Skeletal muscle cell (primary cell): ENCODE results near the gene CCIN.

ENCODE experiments used
- DNase-seq: peaks from one replicate; pipeline ENCODE4 v3.0.0-alpha.2; 2010; ENCODE audit warnings: low read depth
- H3K4me3 ChIP-seq: 2 replicates; pipeline ENCODE4 v1.5.1; 2011; ENCODE audit warnings: low read depth, mild to moderate bottlenecking, control low read depth, low read length, moderate library complexity

CCIN gene

DNA sequence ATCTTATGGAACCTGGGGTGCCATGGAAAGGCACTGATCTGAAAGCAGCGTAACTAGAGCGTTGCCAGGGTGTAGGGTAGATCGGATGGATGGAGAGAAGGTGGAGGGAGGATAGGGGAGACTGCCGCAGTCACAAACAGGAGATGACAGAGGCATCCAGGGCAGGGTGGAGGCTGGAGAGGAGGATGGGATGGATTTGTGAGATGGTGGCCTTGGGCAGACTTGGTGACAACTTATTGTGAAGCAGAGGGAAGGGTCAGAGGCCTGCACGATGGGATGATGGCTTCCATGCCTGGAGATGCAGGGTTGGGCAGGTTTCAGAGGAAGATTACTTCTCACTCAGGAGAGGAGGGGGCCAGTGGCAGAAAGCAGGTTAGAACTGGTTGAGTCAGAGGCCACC, 30.3 kb upstream of the CCIN start:
- DNase-seq = no peak
- no peak overlapping the region for H3K4me3 ChIP-seq

DNA sequence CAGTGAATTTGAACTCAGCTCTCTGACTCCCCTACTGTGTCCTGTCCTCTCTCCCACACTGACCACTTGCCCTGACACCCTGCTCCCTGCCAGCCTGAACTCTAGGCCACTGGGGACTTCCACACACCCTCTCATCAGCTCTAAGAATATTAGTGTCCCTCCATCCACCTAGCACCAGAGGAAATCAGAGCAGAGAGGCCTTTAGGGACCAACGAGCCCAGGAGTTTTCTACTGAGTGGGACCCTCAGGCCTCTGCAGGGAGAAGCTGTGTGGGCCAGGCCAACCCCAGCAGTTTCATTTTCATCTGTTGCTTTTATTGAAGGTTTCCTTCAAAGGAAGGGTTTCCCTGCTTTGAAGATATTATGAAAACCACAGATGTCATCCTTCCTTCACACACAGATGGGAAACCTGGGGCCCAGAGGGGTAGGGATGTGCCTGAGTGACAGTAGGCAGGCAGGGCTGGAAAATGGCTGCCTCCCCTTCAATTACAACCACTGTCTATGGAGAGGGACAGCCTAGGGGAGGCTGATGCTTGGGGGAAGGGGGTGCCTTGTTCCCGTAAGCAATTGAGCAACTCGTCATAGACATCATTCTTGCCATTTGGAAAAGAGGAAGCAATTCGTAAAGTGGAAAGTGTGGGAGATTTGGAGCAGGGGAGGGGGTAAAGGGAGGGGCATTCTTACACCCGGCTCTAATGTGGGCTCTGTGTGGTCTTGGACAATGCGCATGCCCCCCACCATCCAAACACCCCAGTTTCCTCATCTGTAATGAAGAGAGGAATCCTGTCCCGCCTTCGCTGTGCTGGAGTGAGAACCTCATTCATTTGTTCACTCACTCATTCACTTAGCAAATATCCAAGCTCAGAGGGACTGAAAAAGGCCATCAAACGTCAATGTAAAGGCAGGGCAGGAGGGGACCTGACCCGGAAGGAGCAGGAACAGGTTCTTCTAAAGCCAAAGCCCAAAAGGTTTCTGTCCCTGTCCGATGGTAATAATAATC, 28.8 kb upstream of the CCIN start:
- DNase-seq = no peak
- no peak overlapping the region for H3K4me3 ChIP-seq

DNA sequence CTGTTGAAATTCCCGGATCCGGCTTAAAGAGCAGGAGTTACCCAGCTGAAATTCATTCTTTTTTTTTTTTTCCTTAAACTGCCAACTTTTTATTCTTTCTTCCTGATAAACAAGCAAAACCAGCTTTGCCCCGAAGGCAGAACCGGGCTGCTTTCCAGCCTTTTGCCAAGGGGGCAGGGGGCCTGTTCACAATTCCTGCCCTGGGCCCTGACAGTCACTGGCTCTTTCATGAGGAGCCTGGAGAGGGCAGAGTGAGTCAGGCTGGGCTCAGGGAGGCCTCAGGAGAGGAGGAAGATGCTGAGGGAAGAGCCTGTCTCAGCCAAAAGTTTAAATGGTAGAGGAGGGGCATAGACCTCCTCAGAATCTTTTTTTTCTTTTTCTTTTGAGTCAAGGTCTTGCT, 27.9 kb upstream of the CCIN start:
- no peak overlapping the region for H3K4me3 ChIP-seq
- no peak for DNase-seq

DNA sequence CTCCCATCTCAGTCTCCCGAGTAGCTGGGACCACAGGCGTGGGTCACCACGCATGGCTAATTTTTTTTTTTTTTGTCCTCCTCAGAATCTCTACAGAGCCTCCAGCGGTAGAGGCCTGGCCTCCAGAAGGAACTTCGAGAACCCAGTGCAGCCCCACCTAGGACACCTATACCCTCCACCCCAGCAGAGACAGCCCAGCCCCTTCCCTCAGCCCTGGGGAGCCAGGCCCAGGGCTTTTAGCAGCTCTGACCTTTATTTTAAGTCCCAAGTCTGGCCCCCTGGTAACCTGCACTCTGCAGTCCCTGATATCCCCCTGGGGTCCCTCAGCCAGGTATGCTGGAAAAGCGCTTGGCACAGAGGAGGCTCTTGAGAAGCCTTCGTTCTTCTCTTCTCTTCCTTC, 27.4 kb upstream of the CCIN start:
- no peak for DNase-seq
- H3K4me3 ChIP-seq = no peak overlapping the region

DNA sequence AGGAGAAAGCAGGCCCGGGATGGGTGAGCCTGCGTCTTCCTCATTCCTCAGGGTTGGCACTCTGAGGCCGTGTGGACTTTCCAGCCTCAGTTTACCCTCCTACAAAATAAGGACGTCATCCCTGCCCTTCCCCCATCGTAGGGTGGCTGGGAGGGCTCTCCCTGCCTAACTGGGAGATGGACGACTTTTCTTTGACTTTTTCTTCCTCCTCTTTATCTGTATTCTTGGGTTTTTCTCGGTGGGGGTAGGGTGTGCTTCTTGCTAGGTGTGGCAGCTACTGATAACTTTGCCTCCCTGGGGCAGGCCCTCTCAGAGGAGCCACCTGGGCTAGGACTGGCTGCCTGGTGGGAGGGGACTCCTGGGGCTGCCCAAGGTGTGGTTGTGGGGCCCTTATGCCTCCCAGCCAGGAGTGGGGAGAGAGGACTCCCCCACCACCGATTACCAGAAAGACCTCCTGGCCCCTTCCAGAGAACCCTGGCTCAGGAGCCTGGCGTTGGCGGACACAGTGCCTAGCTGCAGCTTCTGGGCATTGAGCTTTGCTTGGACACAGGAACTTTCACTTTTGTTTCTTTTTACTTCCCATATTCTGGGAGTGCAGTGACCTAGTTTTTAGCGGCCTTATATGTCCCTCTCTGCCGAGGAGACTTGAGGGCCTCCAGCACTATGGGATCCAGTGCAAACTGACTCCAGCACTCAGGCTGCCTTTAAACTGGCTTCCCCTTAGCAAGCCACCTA, 26.5 kb upstream of the CCIN start:
- no peak overlapping the region for H3K4me3 ChIP-seq

DNA sequence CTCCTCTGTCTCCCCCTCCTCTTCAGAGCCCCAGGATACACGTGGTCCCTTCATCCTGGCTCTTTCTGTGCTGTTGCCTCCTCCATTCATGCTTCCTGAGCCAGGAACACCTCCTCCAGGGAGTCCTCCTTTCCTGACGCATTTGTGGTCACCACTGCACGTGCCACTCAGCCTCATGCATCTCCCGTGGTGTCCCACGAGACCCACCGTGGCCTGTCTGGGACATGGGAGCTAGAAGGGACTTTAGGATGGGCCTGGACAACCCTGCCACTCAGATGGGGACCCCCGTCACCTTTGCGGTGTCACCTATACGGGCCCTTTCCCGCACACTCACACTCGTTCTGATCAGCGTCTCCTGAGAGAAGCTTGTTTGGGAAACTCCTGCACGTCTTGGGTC, 25.9 kb upstream of the CCIN start:
- DNase-seq = no peak
- H3K4me3 ChIP-seq = no peak overlapping the region

More for the DNA sequence above, 26.5 kb upstream of the CCIN start:
- DNase-seq = no peak

DNA sequence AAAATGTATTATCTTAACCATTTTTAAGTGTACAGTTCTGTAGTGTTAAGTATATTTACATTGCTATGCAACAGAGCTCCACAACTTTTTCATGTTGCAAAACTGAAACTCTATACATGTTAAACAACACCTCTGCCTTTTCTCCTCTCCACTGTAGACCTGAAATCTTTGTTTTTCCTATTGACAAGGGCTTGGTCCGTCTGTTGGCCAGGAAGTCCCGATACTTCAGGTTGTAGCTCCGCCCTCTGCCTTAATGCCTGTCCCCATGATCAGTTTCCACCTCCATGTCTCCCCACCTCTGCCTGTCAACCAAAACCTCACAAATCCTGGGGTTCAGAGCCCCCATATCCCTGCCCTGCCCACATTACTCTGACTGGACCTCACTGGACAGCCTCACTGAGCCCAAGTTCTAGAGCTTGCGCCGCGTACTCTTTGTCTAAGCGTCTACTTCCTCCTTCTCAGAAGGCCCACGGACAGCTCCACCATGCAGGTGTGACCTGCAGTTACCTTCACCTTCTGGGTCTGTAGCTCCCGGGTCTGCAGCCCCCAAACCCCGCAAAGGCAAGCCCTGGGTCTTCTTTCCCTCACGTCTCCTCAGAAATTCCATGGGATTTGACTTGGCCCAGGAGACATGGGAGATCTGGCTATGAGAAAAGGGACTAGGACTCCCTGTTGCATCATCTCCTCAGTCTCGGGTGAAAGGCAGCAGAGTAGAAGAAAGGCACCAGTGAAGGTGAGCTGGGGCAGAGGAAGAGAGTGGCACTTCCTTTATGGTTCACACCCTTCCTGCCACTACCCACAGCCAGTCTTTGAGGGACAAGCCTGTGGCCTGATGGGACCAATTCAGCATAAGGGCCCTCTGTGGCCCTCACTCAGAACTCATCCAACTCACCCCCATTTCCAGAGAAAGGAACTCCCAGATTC, 24.6 kb upstream of the CCIN start:
- no peak overlapping the region for H3K4me3 ChIP-seq

DNA sequence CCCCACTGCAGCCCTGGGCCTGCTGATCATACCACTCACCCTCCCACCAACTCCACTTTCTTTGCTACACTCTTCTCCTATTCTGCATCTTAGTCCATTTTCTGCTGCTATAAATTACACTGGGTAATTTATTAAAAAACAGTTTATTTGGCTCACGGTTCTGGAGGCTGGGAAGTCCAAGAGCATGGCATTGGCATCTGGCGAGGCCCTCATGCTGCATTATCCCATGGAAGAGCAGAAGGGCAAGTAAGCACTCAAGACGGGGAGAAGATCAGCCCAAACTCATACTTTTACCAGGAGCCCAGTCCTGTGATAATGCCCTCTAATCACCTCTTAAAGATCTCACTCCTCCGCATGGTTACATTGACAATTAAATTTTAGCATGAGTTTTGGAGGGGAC, 23.2 kb upstream of the CCIN start:
- no peak overlapping the region for H3K4me3 ChIP-seq
- DNase-seq = no peak

More for the DNA sequence above, 24.6 kb upstream of the CCIN start:
- no peak for DNase-seq

DNA sequence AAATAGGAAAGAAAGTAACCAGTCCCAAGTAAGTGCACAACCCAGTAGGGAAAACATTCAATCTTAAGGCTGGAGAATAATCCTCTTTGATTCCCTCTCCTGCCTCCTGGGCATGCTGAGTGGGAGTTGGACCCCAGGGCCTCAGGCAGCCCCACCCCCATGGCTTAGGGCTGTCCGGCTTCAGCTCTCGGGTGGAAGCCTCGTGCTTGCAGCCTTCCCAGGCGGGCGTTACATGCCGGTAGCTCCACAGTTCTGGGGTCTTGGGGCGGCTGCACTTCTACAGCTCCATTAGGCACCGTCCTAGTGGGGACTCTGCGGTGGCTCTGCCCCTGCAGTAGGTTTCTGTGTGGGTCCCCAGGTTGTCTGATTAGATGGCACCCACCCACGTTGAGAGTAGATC, 22.5 kb upstream of the CCIN start:
- H3K4me3 ChIP-seq = no peak overlapping the region
- no peak for DNase-seq

DNA sequence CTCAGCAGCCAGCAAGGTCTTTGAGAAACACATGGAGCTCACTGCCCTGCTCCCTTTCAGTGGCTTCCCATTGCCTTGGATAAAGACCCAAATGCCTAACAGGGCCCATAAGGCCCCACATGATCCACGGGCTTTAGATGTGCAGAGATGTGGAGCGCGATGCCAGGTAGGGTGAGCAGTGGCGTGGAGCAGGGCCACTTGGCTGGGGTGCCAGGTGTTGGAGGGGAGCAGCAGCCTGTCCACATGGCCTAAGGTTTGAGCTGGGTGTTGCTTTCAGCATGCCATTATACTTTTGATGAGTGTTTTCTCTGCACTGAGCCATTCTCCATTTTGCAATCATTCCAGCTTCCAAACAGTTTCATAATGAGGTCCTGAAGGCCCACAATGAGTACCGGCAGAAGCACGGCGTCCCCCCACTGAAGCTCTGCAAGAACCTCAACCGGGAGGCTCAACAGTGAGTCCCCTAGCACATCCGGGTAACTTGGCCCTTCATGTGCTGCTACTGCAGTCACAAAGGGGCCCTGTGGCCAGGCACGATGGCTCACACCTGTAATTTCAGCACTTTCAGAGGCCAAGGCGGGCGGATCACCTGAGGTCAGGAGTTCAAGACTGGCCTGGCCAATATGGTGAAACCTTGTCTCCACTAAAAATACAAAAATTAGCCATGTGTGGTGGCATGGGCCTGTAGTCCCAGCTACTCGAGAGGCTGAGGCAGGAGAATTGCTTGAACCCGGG, 21.6 kb upstream of the CCIN start:
- H3K4me3 ChIP-seq = no peak overlapping the region
- DNase-seq = no peak

DNA sequence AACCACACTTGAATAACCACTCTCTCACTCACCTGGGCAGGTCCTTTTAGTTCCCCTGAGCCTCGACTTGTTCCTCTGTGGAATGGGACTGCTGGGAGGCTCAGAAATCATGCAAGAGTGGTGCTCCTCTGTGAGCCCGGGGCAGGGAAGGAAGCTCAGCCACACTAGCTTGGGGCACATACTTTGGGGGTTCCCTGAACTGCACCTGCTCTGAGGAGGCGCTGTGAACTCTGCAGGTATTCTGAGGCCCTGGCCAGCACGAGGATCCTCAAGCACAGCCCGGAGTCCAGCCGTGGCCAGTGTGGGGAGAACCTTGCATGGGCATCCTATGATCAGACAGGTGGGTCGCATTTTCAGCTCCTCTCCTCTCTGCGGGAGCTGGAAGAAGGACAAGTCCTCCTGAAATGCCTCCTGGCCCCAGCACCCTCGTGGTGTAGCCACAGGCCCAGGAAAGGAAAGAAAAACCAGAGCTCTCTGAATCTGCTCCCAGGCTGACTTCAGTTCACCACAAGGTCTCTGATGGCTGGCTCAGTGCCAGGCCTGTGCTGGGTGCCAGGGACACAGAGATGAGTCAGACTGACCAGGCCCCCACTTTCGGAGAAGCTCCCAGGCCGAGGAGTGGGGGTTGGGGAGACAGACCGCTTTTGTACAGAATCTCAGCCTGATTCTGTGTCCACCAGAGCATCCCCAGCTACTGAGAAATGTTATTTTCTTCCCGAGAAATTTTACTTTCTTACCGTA, 20.7 kb upstream of the CCIN start:
- peak; percentile 95 for DNase-seq
- H3K4me3 ChIP-seq = no peak overlapping the region

DNA sequence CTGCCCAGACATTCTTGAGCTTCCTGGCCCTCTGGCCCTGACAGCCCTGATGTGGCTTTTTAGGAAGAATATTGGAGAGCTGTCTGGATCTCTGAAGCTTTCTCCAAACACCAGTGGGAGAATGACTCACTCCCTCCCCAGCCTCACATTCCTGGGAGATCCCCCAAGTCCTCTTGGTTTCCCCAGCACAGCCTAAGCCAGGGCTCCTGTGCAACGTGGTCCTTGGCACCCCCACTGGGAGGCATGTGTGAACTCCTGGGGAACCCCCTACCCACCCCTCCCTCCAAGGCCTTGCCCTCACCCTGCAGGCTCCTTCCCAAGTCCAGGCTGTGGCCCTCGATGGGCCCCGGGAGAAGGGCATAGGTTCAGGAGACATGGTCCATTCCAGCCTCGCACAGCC, 20.0 kb upstream of the CCIN start:
- H3K4me3 ChIP-seq = no peak overlapping the region
- DNase-seq = no peak

DNA sequence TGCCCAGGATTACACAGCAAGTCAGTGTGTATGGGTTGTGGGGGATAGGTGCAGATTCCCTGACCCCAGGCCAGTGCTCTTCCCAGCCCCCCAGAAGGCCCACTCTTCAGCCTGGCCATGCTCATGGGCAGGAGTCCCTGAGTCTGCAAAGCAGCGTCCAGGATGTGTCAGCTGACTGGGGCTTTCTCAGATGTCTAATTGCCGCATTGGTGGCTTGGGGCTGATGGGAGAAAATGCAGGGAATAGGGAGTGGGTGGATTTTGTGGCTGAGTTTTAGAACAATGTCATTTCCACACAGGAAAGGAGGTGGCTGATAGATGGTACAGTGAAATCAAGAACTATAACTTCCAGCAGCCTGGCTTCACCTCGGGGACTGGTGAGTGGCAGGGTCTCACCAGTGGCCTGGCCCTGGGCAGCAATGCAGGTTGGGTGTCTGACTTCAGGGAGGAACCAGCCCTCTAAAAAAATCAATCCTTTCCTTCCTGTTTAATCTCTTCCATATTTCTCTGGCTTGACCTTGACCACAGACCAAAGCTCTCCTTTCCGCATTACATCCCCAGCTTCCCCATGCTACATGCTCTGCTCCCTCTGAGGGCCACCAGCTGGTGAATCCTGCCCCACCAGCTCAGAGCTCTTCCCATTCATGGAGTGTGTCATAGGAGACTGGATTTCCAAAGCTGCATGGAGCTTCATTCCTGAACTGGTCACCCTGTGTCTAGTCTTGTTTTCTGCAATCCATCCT, 18.4 kb upstream of the CCIN start:
- no peak for DNase-seq
- no peak overlapping the region for H3K4me3 ChIP-seq

DNA sequence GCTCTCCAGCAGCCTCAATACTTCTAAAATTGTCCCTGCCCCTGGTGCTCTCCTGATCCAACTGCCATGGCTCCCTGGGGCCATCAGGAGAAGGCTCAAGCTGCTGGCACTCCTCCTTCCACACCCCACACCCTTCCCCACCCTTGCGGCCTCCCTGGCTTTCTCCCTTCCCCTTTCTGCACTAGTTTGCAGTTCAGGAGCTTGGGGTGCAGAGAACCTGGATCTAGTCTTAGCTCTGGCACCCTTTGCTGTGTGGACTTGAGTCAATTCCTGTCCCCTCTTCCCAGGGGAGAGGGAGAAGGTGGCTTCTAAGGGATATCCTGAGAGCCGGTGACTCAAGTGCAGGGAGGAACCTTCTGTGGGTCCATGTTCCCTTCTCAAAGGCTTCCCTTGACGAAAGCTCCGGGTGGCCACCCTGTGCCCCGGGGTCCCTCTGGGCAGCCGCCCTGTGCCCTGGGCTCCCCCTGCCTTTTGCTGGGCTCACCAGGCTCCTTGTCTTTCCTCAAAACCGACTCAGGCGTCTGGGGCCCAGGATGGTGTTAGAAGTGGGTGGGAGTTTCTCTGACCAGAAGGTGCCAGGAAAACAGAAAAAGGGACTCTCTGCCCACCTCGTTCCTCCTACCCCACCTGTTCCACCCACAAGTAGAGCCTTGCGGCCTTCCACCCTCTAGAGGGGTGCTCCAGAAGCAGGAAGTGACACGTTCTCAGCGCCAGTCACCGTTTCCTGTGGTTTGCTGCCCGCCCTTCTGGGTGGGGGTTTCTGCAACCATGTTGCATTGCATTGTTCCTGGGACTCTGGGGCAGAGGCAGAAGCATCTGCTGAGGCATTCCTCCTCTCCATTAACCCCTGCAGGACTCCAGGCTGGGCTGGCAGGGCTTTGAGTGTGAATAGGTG, 17.6 kb upstream of the CCIN start:
- no peak overlapping the region for H3K4me3 ChIP-seq
- no peak for DNase-seq

DNA sequence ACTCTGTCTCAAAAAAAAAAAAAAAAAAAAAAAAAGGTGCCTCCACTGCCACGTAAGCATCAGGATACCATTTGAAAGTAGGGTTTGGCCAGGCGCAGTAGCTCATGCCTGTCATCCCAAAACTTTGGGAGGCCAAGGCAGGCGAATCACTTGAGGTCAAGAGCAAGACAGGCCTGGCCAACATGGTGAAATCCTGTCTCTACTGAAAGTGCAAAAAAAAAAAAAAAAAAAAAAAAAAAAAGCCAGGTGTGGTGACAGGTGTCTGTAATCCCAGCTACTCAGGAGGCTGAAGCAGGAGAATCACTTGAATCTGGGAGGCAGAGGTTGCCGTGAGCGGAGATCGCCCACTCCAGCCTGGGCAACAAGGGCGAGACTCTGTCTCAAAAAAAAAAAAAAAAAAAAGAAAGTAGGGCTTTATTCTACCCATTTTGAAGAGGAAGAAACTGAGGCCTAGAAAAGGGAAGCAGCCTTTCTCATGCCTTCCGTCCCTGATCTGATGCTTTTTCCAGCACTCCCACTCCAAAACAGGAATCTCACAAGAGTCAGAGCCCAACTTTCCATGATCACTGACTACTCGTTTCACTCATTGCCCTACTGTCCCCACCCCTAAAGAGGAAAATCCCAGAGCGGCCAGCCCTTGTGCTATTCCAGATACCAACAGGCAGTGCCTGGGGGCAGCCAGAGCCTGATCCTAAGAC, 16.3 kb upstream of the CCIN start:
- no peak overlapping the region for H3K4me3 ChIP-seq
- DNase-seq = no peak

DNA sequence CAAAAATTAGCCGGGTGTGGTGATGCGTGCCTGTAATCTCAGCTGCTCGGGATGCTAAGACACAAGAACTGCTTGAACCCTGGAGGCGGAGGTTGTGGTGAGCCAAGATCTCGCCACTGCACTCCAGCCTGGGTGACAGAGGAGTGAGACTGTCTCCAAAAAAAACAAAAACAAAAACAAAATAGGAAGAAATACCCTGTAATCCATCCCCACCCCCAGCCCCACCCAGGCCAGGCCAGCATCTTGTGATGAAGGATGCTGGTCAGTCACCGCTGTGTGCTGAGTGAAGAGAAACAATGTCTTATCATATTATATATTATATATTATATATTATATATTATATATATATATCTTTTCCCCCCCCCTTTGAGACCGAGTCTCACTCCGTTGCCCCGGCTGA, 15.4 kb upstream of the CCIN start:
- DNase-seq = no peak
- H3K4me3 ChIP-seq = no peak overlapping the region
